ENCODE data around the gene NDUFAB1. TPM values are rescaled to one million over a fixed set of nuclear protein-coding genes. Genes with fewer than 3 reads are reported as not detected.
"Not testable (repeated sequence)": the region's sequence is repeated elsewhere in the genome, so short reads cannot be mapped to it uniquely, and the experiment has no call there.

NDUFAB1 gene
- 132 and 142 TPM in 2 replicates for total RNA-seq

- H3K9me3 Mint-ChIP-seq, result no peaks in the 10 kb centered on the region
- intact Hi-C loops (cut with micrococcal nuclease), result loop anchor here (1.0 to 10.0 kb wide), 5 partner anchors 39 to 143 kb away; partner anchors contain the start of genes COG7, DCTN5, EARS2 and PALB2
- H3K27me3 Mint-ChIP-seq (ENCODE audit: low read depth), result no peaks in the 10 kb centered on the region
- peak; percentile 88 for DNase-seq (ENCODE audit: low spot score)
- peak within 1 kb of the TSS; percentile 86 for H3K27ac Mint-ChIP-seq
- H3K4me3 Mint-ChIP-seq (ENCODE audit: low read depth), result peak within 1 kb of the TSS; percentile 81
- H3K4me1 Mint-ChIP-seq (ENCODE audit: low read depth), result peaks cover 14% of the 10 kb centered on the region
- H3K36me3 Mint-ChIP-seq (ENCODE audit: low read depth), result peaks cover 30% of the 10 kb centered on the region
Observed at GRCh38 chr16:23595951-23596720, at the start of gene NDUFAB1. NDUFAB1 (minus strand) TSS chr16:23596316; CDS start chr16:23596290, 26 bp downstream.

- no peak for DNase-seq (ENCODE audit: low spot score)
- Mint-ChIP-seq H3K4me1 (ENCODE audit: low read depth) (peaks cover 27% of the 10 kb centered on the region), H3K4me3 (ENCODE audit: low read depth) (peak overlapping the region; percentile 97), H3K9me3 (no peaks in the 10 kb centered on the region), H3K27ac (peak overlapping the region; percentile 94), H3K36me3 (ENCODE audit: low read depth) (peaks cover 58% of the 10 kb centered on the region), H3K27me3 (ENCODE audit: low read depth) (no peaks in the 10 kb centered on the region)
- intact Hi-C loops (cut with micrococcal nuclease), result loop anchor here (5.0 to 10.0 kb wide), 2 partner anchors 35 to 138 kb away; partner anchors contain the start of gene PLK1
Observed at GRCh38 chr16:23642246-23642774, 46.2 kb upstream of the NDUFAB1 start.

- H3K27me3 Mint-ChIP-seq (ENCODE audit: low read depth), result no peaks in the 10 kb centered on the region
- H3K36me3 Mint-ChIP-seq (ENCODE audit: low read depth), result peaks cover 50% of the 10 kb centered on the region
- H3K27ac Mint-ChIP-seq, result peak within 1 kb of the TSS; percentile 94
- peaks cover 22% of the 10 kb centered on the region for H3K4me1 Mint-ChIP-seq (ENCODE audit: low read depth)
- peak within 1 kb of the TSS; percentile 97 for H3K4me3 Mint-ChIP-seq (ENCODE audit: low read depth)
- DNase-seq (ENCODE audit: low spot score), result peak; percentile 87
- intact Hi-C loops (cut with micrococcal nuclease), result loop anchor here (1.0 to 10.0 kb wide), 4 partner anchors 36 to 136 kb away; partner anchors contain the start of genes EARS2, NDUFAB1, PLK1 and UBFD1
- no peaks in the 10 kb centered on the region for H3K9me3 Mint-ChIP-seq
Observed at GRCh38 chr16:23640931-23641765, 45.0 kb upstream of the NDUFAB1 start, which contains the start of the genes DCTN5 and PALB2. DCTN5 (plus strand) TSS chr16:23641466; CDS start chr16:23641543, 77 bp downstream. PALB2 (minus strand) TSS chr16:23641310; CDS start chr16:23641157, 153 bp downstream.

GRCh38 chr16:23640615-23640930 is 44.5 kb upstream of the NDUFAB1 start:
- H3K4me3 Mint-ChIP-seq (ENCODE audit: low read depth), result peak overlapping the region; percentile 97
- H3K9me3 Mint-ChIP-seq, result no peaks in the 10 kb centered on the region
- no peaks in the 10 kb centered on the region for H3K27me3 Mint-ChIP-seq (ENCODE audit: low read depth)
- DNase-seq (ENCODE audit: low spot score), result no peak
- H3K27ac Mint-ChIP-seq, result peak overlapping the region; percentile 94
- intact Hi-C loops (cut with micrococcal nuclease), result loop anchor here (5.0 to 10.0 kb wide), 2 partner anchors 37 to 136 kb away; partner anchors contain the start of gene PLK1
- H3K36me3 Mint-ChIP-seq (ENCODE audit: low read depth), result peaks cover 50% of the 10 kb centered on the region
- peaks cover 17% of the 10 kb centered on the region for H3K4me1 Mint-ChIP-seq (ENCODE audit: low read depth)

GRCh38 chr16:23635958-23636357 is 39.8 kb upstream of the NDUFAB1 start:
- intact Hi-C loops (cut with micrococcal nuclease), result no loop called here

GRCh38 chr16:23634461-23635036 is 38.4 kb upstream of the NDUFAB1 start:
- peaks cover 48% of the 10 kb centered on the region for H3K36me3 Mint-ChIP-seq (ENCODE audit: low read depth)
- no peak overlapping the region for H3K4me3 Mint-ChIP-seq (ENCODE audit: low read depth)
- H3K27ac Mint-ChIP-seq, result no peak overlapping the region
- no peak for DNase-seq (ENCODE audit: low spot score)
- intact Hi-C loops (cut with micrococcal nuclease), result no loop called here
- no peaks in the 10 kb centered on the region for H3K9me3 Mint-ChIP-seq
- no peaks in the 10 kb centered on the region for H3K27me3 Mint-ChIP-seq (ENCODE audit: low read depth)
- peaks cover 4% of the 10 kb centered on the region for H3K4me1 Mint-ChIP-seq (ENCODE audit: low read depth)

More at GRCh38 chr16:23635958-23636357, 39.8 kb upstream of the NDUFAB1 start:
- Mint-ChIP-seq H3K4me1 (ENCODE audit: low read depth) (peaks cover 11% of the 10 kb centered on the region), H3K27ac (no peak overlapping the region), H3K4me3 (ENCODE audit: low read depth) (no peak overlapping the region), H3K9me3 (no peaks in the 10 kb centered on the region), H3K36me3 (ENCODE audit: low read depth) (peaks cover 40% of the 10 kb centered on the region), H3K27me3 (ENCODE audit: low read depth) (no peaks in the 10 kb centered on the region)
- no peak for DNase-seq (ENCODE audit: low spot score)

- H3K27ac Mint-ChIP-seq; intact Hi-C loops (cut with micrococcal nuclease): not testable (repeated sequence)
Observed at GRCh38 chr16:23631874-23632273, 35.8 kb upstream of the NDUFAB1 start.

GRCh38 chr16:23629516-23629915 is 33.4 kb upstream of the NDUFAB1 start:
- Mint-ChIP-seq H3K27ac (no peak overlapping the region), H3K4me3 (ENCODE audit: low read depth) (no peak overlapping the region), H3K36me3 (ENCODE audit: low read depth) (peaks cover 46% of the 10 kb centered on the region), H3K9me3 (no peaks in the 10 kb centered on the region), H3K4me1 (ENCODE audit: low read depth) (peaks cover 2% of the 10 kb centered on the region), H3K27me3 (ENCODE audit: low read depth) (no peaks in the 10 kb centered on the region)
- intact Hi-C loops (cut with micrococcal nuclease), result no loop called here
- DNase-seq (ENCODE audit: low spot score), result no peak

More at GRCh38 chr16:23631874-23632273, 35.8 kb upstream of the NDUFAB1 start:
- H3K27me3 Mint-ChIP-seq (ENCODE audit: low read depth); DNase-seq (ENCODE audit: low spot score); H3K4me3 Mint-ChIP-seq (ENCODE audit: low read depth); H3K4me1 Mint-ChIP-seq (ENCODE audit: low read depth); H3K9me3 Mint-ChIP-seq: not testable (repeated sequence)
- peaks cover 52% of the 10 kb centered on the region for H3K36me3 Mint-ChIP-seq (ENCODE audit: low read depth)

GRCh38 chr16:23624092-23624491 is 28.0 kb upstream of the NDUFAB1 start:
- Mint-ChIP-seq H3K27ac (no peak overlapping the region), H3K9me3 (no peaks in the 10 kb centered on the region), H3K4me3 (ENCODE audit: low read depth) (no peak overlapping the region), H3K36me3 (ENCODE audit: low read depth) (peaks cover 61% of the 10 kb centered on the region), H3K27me3 (ENCODE audit: low read depth) (no peaks in the 10 kb centered on the region), H3K4me1 (ENCODE audit: low read depth) (no peaks in the 10 kb centered on the region)
- intact Hi-C loops (cut with micrococcal nuclease), result no loop called here
- no peak for DNase-seq (ENCODE audit: low spot score)

GRCh38 chr16:23615805-23616204 is 19.7 kb upstream of the NDUFAB1 start:
- Mint-ChIP-seq H3K27me3 (ENCODE audit: low read depth) (no peaks in the 10 kb centered on the region), H3K27ac (peak overlapping the region; percentile 30), H3K36me3 (ENCODE audit: low read depth) (peaks cover 46% of the 10 kb centered on the region), H3K9me3 (no peaks in the 10 kb centered on the region), H3K4me1 (ENCODE audit: low read depth) (no peaks in the 10 kb centered on the region), H3K4me3 (ENCODE audit: low read depth) (no peak overlapping the region)
- intact Hi-C loops (cut with micrococcal nuclease), result no loop called here
- no peak for DNase-seq (ENCODE audit: low spot score)

- Mint-ChIP-seq H3K4me3 (ENCODE audit: low read depth) (no peak overlapping the region), H3K27me3 (ENCODE audit: low read depth) (no peaks in the 10 kb centered on the region), H3K27ac (no peak overlapping the region), H3K36me3 (ENCODE audit: low read depth) (peaks cover 33% of the 10 kb centered on the region), H3K4me1 (ENCODE audit: low read depth) (no peaks in the 10 kb centered on the region), H3K9me3 (no peaks in the 10 kb centered on the region)
- no peak for DNase-seq (ENCODE audit: low spot score)
- intact Hi-C loops (cut with micrococcal nuclease), result no loop called here
Observed at GRCh38 chr16:23611936-23612335, 15.8 kb upstream of the NDUFAB1 start.

- H3K36me3 Mint-ChIP-seq (ENCODE audit: low read depth), result peaks cover 27% of the 10 kb centered on the region
- H3K4me3 Mint-ChIP-seq (ENCODE audit: low read depth); H3K27ac Mint-ChIP-seq; H3K9me3 Mint-ChIP-seq; DNase-seq (ENCODE audit: low spot score); intact Hi-C loops (cut with micrococcal nuclease); H3K27me3 Mint-ChIP-seq (ENCODE audit: low read depth); H3K4me1 Mint-ChIP-seq (ENCODE audit: low read depth): not testable (repeated sequence)
Observed at GRCh38 chr16:23610905-23611304, 14.8 kb upstream of the NDUFAB1 start.

All from activated T-helper 2 cell treated with anti-CD3 and anti-CD28 coated beads, Interferon-gamma antibody, Interleukin-2, Interleukin-4, amounts not matched to agents 10 μg/mL and 5 μg/mL and 100 μg/mL, durations not matched to agents 14 hours and 24 hours and 36 hours (primary cell).